ENCODE data around the gene BCAR3. TPM values are rescaled to one million over a fixed set of nuclear protein-coding genes. Genes with fewer than 3 reads are reported as not detected.

The BCAR3 gene
- total and polyA plus RNA-seq, 4 donors, result 12.2 to 33.3 (median 18.2) TPM

DNA sequence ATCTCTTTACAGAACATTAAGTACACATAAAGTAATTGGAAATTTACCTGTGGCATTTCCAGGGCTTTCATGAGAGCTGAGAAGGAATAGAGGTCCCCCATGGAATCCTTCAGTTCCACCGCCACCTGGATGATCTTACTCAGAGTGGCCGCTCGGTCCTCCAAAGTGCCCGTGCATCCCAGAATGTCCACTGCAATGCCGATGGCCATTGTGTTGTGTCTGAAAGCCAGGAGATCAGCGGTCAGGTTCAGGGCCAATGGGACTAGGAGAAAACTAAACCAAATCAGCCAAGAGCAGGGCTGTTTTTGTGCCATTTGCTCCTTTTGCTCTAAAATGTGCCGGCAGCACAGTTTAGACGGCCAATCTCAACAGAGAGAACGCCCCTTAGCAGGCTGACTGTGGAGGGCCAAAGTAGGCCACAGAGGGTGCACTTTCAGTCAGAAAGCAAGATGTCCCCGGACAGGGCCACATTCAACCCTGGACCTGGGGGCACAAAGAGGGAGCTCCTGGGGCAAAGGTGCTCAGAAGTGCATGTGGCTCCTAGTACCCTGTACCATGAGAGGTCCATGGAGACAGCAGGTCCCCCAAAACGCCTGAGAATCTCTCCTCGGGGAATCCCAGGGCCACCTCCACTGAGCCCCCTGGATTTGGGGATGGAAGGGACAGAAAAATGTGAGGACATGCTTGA, 109.9 kb downstream of the BCAR3 start:
- WGBS, 2 donors, result 95 to 96% methylated on average over 12 of the region's 12 CpGs
- DNase-seq (no peak), ATAC-seq (ENCODE audit: insufficient read depth, low FRiP score) (no peak)
- Histone ChIP-seq H3K27me3 (ENCODE audit: control insufficient read depth in 3 of 3, insufficient read depth in 3 of 3, low read length in 2 of 3) (no peaks in the 10 kb centered on the region), H3K36me3 (ENCODE audit: control insufficient read depth in 4 of 4, insufficient read depth in 4 of 4, low read length in 4 of 4) (peaks cover 7 to 44% (median 11%) of the 10 kb centered on the region in 4 donors), H3K4me1 (ENCODE audit: control insufficient read depth in 5 of 5, insufficient read depth in 5 of 5, low read length in 5 of 5) (peaks cover 3 to 11% (median 4%) of the 10 kb centered on the region in 5 donors), H3K4me3 (no peak overlapping the region), H3K9me3 (ENCODE audit: control insufficient read depth in 4 of 4, insufficient read depth in 3 of 4, low read length in 3 of 4) (no peaks in the 10 kb centered on the region), H3K27ac (ENCODE audit: low read depth in 1 of 2, low read length in 1 of 2) (no peak overlapping the region), H3K9ac (ENCODE audit: insufficient read depth in 1 of 2, low read length in 2 of 2) (no peak overlapping the region)
- TF ChIP-seq, protein P1, sequence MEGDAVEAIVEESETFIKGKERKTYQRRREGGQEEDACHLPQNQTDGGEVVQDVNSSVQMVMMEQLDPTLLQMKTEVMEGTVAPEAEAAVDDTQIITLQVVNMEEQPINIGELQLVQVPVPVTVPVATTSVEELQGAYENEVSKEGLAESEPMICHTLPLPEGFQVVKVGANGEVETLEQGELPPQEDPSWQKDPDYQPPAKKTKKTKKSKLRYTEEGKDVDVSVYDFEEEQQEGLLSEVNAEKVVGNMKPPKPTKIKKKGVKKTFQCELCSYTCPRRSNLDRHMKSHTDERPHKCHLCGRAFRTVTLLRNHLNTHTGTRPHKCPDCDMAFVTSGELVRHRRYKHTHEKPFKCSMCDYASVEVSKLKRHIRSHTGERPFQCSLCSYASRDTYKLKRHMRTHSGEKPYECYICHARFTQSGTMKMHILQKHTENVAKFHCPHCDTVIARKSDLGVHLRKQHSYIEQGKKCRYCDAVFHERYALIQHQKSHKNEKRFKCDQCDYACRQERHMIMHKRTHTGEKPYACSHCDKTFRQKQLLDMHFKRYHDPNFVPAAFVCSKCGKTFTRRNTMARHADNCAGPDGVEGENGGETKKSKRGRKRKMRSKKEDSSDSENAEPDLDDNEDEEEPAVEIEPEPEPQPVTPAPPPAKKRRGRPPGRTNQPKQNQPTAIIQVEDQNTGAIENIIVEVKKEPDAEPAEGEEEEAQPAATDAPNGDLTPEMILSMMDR (IDR thresholded peaks at IDR 0.05; ENCODE audit: control extremely low read depth, extremely low read depth), result no peak

DNA sequence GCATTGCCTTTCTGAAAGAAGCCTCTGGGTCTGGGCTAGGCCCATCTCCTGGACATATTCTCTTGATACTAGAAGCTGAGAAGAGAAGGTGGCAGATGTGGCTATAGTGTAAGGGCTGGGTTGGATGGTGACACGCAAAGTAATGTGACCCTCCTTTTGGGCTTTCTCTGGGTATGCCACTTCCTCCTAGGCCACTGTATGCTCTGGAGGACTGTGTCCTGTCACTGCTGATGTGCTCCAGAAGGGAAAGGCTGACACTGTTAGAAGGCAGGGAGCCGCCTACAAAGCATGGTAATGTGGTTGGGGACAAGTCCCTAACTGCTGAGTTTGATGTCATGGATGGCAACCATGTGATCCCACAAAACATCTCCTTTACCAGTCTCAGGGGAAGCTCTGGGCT, 112.1 kb downstream of the BCAR3 start:
- H3K9ac ChIP-seq (ENCODE audit: insufficient read depth in 1 of 2, low read length in 2 of 2), result no peak overlapping the region
- no peaks in the 10 kb centered on the region for H3K9me3 ChIP-seq (ENCODE audit: control insufficient read depth in 4 of 4, insufficient read depth in 3 of 4, low read length in 3 of 4)
- no peak overlapping the region for H3K4me3 ChIP-seq
- WGBS, 2 donors, result 90 to 94% methylated on average over 2 of the region's 2 CpGs
- no peak for DNase-seq
- no peaks in the 10 kb centered on the region for H3K27me3 ChIP-seq (ENCODE audit: control insufficient read depth in 3 of 3, insufficient read depth in 3 of 3, low read length in 2 of 3)
- peaks cover 7 to 35% (median 9%) of the 10 kb centered on the region in 4 donors for H3K36me3 ChIP-seq (ENCODE audit: control insufficient read depth in 4 of 4, insufficient read depth in 4 of 4, low read length in 4 of 4)
- TF ChIP-seq, protein P1 (IDR thresholded peaks at IDR 0.05; ENCODE audit: control extremely low read depth, extremely low read depth), result no peak
- peaks cover 0 to 9% (median 0%) of the 10 kb centered on the region in 5 donors for H3K4me1 ChIP-seq (ENCODE audit: control insufficient read depth in 5 of 5, insufficient read depth in 5 of 5, low read length in 5 of 5)
- no peak for ATAC-seq (ENCODE audit: insufficient read depth, low FRiP score)
- H3K27ac ChIP-seq (ENCODE audit: low read depth in 1 of 2, low read length in 1 of 2), result peak overlapping the region in 1 of 2 donors; percentile 18

DNA sequence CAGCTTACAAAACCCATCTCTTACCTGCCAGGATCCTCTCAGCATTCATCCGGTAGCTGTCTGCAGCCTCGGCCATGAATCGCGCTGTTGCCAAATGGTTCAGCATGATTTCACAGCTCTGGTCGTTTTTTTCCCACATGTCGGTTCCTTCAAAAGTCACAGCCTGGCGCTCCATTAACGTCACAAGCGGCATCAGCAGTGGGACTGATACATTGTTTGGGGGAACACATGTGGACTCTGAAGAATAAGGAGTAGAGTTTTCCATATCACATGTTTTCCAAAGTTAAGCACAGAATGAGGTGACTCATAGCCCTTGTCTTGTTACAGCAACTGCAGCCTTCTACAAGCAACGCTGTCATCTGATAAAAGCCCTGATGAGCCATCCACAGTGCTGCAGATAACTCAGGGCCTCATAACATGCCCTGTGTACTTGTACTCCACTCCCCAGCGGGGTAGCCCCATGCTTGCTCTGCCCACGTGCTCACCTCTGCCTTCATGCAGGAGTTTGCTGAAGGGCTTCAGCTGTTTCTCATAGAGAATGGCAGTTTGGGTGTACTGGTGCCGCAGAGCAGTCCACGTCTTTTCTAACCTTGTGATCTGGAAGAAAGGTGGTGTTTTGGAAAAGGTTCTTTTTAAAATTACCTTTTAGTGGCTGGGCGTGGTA, 114.2 kb downstream of the BCAR3 start:
- Histone ChIP-seq H3K9ac (ENCODE audit: insufficient read depth in 1 of 2, low read length in 2 of 2) (no peak overlapping the region), H3K27me3 (ENCODE audit: control insufficient read depth in 3 of 3, insufficient read depth in 3 of 3, low read length in 2 of 3) (no peaks in the 10 kb centered on the region), H3K4me1 (ENCODE audit: control insufficient read depth in 5 of 5, insufficient read depth in 5 of 5, low read length in 5 of 5) (peaks cover 0 to 6% (median 0%) of the 10 kb centered on the region in 5 donors), H3K36me3 (ENCODE audit: control insufficient read depth in 4 of 4, insufficient read depth in 4 of 4, low read length in 4 of 4) (peaks cover 7 to 25% (median 7%) of the 10 kb centered on the region in 4 donors), H3K9me3 (ENCODE audit: control insufficient read depth in 4 of 4, insufficient read depth in 3 of 4, low read length in 3 of 4) (no peaks in the 10 kb centered on the region), H3K27ac (ENCODE audit: low read depth in 1 of 2, low read length in 1 of 2) (peak overlapping the region in 1 of 2 donors; percentile 34), H3K4me3 (no peak overlapping the region)
- peak; percentile 30 for ATAC-seq (ENCODE audit: insufficient read depth, low FRiP score)
- TF ChIP-seq, protein P1 (IDR thresholded peaks at IDR 0.05; ENCODE audit: control extremely low read depth, extremely low read depth), result no peak
- no peak for DNase-seq
- WGBS, 2 donors, result 89 to 91% methylated on average over 15 of the region's 15 CpGs
